AG09309 (cell line): ENCODE measurements around the gene COX4I2.
"Not testable (repeated sequence)": the region's sequence is repeated elsewhere in the genome, so short reads cannot be mapped to it uniquely, and the experiment has no call there.

Experiments used
- DNase-seq: peaks from one replicate; pipeline ENCODE4 v3.0.0-alpha.2; 2010; ENCODE audit warnings: low read depth
- H3K4me3 ChIP-seq: 2 replicates; pipeline ENCODE4 v1.5.1; 2011; ENCODE audit warnings: mild to moderate bottlenecking, low read depth, low read length, moderate library complexity; ENCODE audit not compliant: control insufficient read depth
- CTCF ChIP-seq: IDR thresholded peaks from 2 replicates; pipeline ENCODE4 v1.5.1; 2011; ENCODE audit warnings: mild to moderate bottlenecking, low read depth, low read length, inconsistent platforms; ENCODE audit not compliant: insufficient read depth, control insufficient read depth; ENCODE audit errors: missing control alignments

COX4I2 gene

GRCh38 chr20:31642837-31643236 lies 5.1 kb downstream of the COX4I2 start:
- no peak overlapping the region for H3K4me3 ChIP-seq
- DNase-seq, result no peak
- no peak for TF ChIP-seq CTCF

GRCh38 chr20:31643522-31643921 lies 5.8 kb downstream of the COX4I2 start:
- H3K4me3 ChIP-seq, result no peak overlapping the region
- no peak for DNase-seq
- TF ChIP-seq CTCF, result no peak

GRCh38 chr20:31644701-31645100 lies 7.0 kb downstream of the COX4I2 start:
- no peak overlapping the region for H3K4me3 ChIP-seq
- no peak for TF ChIP-seq CTCF
- no peak for DNase-seq

GRCh38 chr20:31648104-31648503 lies 10.4 kb downstream of the COX4I2 start:
- not testable (repeated sequence) for H3K4me3 ChIP-seq, DNase-seq

GRCh38 chr20:31652917-31653396 lies 15.2 kb downstream of the COX4I2 start:
- no peak for TF ChIP-seq CTCF
- peak; percentile 39 for DNase-seq
- H3K4me3 ChIP-seq, result no peak overlapping the region

- no peak for TF ChIP-seq CTCF
These were observed 15.8 kb downstream of the COX4I2 start for GRCh38 chr20:31653561-31653960.

GRCh38 chr20:31654534-31654933 lies 16.8 kb downstream of the COX4I2 start:
- TF ChIP-seq CTCF, result no peak
- no peak for DNase-seq
- no peak overlapping the region for H3K4me3 ChIP-seq

More at GRCh38 chr20:31653561-31653960, 15.8 kb downstream of the COX4I2 start:
- no peak for DNase-seq
- no peak overlapping the region for H3K4me3 ChIP-seq
